ENCODE measurements around the gene PCDHGA5. TPM values are rescaled to one million over a fixed set of nuclear protein-coding genes. Genes with fewer than 3 reads are reported as not detected.

The PCDHGA5 gene
- total and polyA plus RNA-seq, 2 donors (not counting 1 experiment from before 2014, with no cell fraction given), result 1.4 to 2.6 TPM

DNA sequence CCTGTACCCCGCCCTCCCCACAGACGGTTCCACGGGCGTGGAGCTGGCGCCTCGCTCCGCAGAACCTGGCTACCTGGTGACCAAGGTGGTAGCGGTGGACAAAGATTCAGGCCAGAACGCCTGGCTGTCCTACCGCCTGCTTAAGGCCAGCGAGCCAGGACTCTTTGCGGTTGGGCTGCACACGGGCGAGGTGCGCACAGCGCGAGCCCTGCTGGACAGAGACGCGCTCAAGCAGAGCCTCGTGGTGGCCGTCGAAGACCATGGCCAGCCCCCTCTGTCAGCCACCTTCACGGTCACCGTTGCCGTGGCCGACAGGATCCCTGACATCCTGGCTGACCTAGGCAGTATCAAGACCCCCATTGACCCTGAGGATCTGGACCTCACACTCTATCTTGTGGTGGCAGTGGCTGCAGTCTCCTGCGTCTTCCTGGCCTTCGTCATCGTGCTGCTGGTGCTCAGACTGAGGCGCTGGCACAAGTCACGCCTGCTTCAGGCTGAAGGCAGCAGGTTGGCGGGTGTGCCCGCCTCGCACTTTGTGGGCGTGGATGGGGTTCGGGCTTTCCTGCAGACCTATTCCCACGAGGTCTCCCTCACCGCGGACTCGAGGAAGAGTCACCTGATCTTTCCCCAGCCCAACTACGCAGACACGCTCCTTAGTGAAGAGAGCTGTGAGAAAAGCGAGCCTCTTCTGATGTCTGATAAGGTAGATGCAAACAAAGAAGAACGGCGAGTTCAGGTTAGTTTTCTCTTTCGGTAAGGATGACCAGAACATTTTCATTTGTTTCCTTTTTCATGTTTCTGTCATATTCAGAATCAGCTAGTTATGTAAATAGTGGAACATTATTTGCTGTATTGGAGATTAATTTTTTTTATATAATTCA lies 2.3 kb downstream of the PCDHGA5 start:
- Histone ChIP-seq H4K20me1 (ENCODE audit: control insufficient read depth, extremely low read depth, insufficient read depth, low read length) (no peaks in the 10 kb centered on the region), H3K9ac (ENCODE audit: insufficient read depth, low read length) (no peak overlapping the region), H3K27ac (ENCODE audit: insufficient read depth, low read length) (no peak overlapping the region), H3K4me1 (ENCODE audit: control insufficient read depth, extremely low read depth, insufficient read depth, low read length) (no peaks in the 10 kb centered on the region), H2AFZ (ENCODE audit: low read length) (no peak overlapping the region), H3K4me2 (ENCODE audit: extremely low read depth, insufficient read depth, low read length) (no peak overlapping the region), H3K27me3 (ENCODE audit: control insufficient read depth, insufficient read depth, low read length) (peaks cover 32% of the 10 kb centered on the region), H3K4me3 (replicated peaks in 1 of 4; ENCODE audit: control extremely low read depth in 1 of 4, insufficient read depth in 1 of 4, low read depth in 3 of 4, low read length in 4 of 4) (no peak overlapping the region), H3K9me3 (ENCODE audit: control insufficient read depth, insufficient read depth, low read depth, low read length) (peaks cover 5% of the 10 kb centered on the region), H3K36me3 (ENCODE audit: control insufficient read depth, insufficient read depth, low read length) (no peaks in the 10 kb centered on the region), H3K79me2 (ENCODE audit: control insufficient read depth, insufficient read depth, low read length) (no peaks in the 10 kb centered on the region)
- no peak for DNase-seq (ENCODE audit: low read depth in 2 of 2)
- TF ChIP-seq, protein P1, sequence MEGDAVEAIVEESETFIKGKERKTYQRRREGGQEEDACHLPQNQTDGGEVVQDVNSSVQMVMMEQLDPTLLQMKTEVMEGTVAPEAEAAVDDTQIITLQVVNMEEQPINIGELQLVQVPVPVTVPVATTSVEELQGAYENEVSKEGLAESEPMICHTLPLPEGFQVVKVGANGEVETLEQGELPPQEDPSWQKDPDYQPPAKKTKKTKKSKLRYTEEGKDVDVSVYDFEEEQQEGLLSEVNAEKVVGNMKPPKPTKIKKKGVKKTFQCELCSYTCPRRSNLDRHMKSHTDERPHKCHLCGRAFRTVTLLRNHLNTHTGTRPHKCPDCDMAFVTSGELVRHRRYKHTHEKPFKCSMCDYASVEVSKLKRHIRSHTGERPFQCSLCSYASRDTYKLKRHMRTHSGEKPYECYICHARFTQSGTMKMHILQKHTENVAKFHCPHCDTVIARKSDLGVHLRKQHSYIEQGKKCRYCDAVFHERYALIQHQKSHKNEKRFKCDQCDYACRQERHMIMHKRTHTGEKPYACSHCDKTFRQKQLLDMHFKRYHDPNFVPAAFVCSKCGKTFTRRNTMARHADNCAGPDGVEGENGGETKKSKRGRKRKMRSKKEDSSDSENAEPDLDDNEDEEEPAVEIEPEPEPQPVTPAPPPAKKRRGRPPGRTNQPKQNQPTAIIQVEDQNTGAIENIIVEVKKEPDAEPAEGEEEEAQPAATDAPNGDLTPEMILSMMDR (conservative IDR thresholded peaks at IDR 0.05 in 1 of 2, IDR thresholded peaks at IDR 0.05 in 1 of 2; ENCODE audit: low read depth in 1 of 2, low read length in 2 of 2), result no peak
- TF ChIP-seq EZH2 (IDR thresholded peaks at IDR 0.05; ENCODE audit: low read length, missing control alignments), result no peak

DNA sequence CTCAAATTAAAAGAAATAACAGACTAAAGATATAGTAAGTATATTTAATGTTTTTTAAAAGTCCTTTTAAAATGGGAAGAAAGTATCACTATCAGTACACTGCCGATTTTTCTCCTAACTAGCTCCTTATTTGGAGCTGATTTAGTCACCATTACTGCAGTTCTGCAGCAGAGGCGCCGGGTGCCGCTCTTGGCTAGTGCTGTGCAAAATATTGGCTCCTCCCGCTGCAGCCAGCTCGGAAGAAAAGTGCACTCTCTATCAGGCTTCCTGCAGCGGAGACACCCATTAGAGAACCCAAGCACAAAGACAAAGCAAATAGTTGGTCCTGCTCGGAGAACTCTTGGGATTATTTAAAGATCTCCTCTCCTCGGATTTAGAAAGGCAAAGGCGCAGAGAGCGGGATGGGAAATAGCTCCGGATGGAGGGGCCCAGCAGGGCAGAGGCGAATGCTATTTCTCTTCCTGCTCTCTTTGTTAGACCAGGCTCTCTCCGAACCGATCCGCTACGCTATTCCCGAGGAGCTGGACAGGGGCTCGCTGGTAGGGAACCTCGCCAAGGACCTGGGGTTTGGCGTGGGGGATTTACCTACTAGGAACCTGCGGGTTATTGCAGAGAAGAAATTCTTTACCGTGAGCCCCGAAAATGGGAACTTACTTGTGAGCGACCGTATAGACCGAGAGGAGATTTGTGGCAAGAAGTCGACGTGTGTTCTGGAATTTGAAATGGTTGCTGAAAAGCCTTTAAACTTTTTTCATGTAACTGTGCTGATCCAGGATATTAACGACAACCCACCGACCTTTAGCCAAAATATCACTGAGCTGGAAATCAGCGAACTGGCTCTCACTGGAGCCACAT lies 6.3 kb downstream of the PCDHGA5 start, which contains the start of gene PCDHGB3:
PCDHGB3 (plus strand) TSS at position 249 of the 855 bp plus-strand sequence; CDS start at position 402, 153 bp downstream.
- Histone ChIP-seq H3K36me3 (ENCODE audit: control insufficient read depth, insufficient read depth, low read length) (no peaks in the 10 kb centered on the region), H3K4me1 (ENCODE audit: control insufficient read depth, extremely low read depth, insufficient read depth, low read length) (no peaks in the 10 kb centered on the region), H3K79me2 (ENCODE audit: control insufficient read depth, insufficient read depth, low read length) (no peaks in the 10 kb centered on the region), H3K27ac (ENCODE audit: insufficient read depth, low read length) (no peak within 1 kb of the TSS), H3K9ac (ENCODE audit: insufficient read depth, low read length) (peak within 1 kb of the TSS; percentile 7), H3K4me2 (ENCODE audit: extremely low read depth, insufficient read depth, low read length) (peak within 1 kb of the TSS; percentile 59), H3K27me3 (ENCODE audit: control insufficient read depth, insufficient read depth, low read length) (peaks cover 16% of the 10 kb centered on the region), H2AFZ (ENCODE audit: low read length) (peak within 1 kb of the TSS; percentile 30), H3K9me3 (ENCODE audit: control insufficient read depth, insufficient read depth, low read depth, low read length) (peaks cover 2% of the 10 kb centered on the region), H4K20me1 (ENCODE audit: control insufficient read depth, extremely low read depth, insufficient read depth, low read length) (no peaks in the 10 kb centered on the region), H3K4me3 (replicated peaks in 1 of 4; ENCODE audit: control extremely low read depth in 1 of 4, insufficient read depth in 1 of 4, low read depth in 3 of 4, low read length in 4 of 4) (peak within 1 kb of the TSS; percentile 25 to 48 (median 38))
- DNase-seq (ENCODE audit: low read depth in 2 of 2), result peak; percentile 53 to 70
- no peak for TF ChIP-seq EZH2 (IDR thresholded peaks at IDR 0.05; ENCODE audit: low read length, missing control alignments)
- TF ChIP-seq, protein P1 (conservative IDR thresholded peaks at IDR 0.05 in 1 of 2, IDR thresholded peaks at IDR 0.05 in 1 of 2; ENCODE audit: low read depth in 1 of 2, low read length in 2 of 2), result peak; percentile 44 to 47
